GM21737 (cell line): ENCODE results near the gene NOP14.
"Not testable (repeated sequence)": the region's sequence is repeated elsewhere in the genome, so short reads cannot be mapped to it uniquely, and the experiment has no call there.

Experiments used
- ATAC-seq: cut with Tn5 transposase; IDR thresholded peaks from one replicate; pipeline ENCODE4 v1.9.1; 2021; ENCODE audit warnings: mild to moderate bottlenecking, moderate library complexity; ENCODE audit not compliant: unreplicated experiment

NOP14 gene

DNA sequence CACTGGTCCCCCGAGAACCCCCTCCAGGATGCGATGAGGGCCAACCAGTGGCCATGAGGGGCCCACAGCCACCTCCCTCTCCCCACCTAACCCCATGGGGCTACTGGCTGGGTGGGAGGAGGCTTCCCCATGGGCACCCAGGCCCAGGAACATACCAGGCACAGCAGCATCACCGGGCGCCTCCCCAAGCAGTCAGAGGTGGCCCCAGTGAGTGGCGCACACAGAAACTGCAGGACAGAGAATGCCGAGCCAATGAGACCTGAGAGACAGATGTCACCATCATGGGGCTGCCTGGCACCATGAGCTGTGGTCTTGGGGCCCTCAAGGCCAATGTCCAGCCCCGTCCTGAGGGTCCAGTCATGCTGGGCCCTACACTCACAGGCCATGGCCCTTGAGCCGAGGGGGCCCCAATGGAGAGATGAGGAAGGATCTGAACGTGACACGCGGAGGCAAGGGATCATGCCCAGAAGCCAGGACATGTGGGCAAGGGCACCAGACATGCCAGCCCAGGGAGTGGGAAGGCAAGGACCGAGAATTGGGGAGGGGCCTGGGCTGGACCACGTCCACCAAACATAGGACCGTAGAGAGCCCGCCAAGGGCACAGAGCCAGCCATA, 30.1 kb downstream of the NOP14 start:
- no peak for ATAC-seq

DNA sequence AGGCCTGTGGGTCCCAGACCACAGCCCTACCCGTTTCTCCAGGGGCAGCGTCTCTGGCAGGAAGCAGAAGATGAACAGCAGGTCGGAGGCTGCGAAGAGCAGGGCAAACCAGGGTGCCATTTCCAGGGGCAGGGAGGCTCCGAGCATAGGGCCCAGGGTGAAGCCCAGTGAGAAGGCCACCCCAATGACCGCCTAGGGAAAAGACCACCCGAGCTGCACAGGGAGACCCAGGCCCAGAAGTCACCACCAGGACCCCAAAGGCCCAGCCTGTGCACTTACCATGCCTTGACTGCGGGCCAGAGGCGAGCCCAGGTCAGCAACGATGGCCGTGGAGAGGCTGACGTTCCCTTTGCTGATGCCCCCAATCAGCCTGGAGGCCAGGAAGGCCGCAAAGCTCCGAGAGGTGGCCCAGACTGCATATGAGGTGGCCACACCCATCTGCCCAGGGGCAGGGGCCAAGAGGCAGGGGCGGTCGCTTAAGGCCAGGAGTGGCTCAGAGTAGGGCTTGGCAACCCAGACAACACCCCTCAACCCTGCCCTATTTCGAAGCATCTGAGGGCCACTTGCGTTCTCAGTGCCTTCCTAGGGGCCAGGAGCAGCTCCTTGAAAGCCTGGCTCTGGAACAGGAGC, 30.8 kb downstream of the NOP14 start:
- no peak for ATAC-seq

DNA sequence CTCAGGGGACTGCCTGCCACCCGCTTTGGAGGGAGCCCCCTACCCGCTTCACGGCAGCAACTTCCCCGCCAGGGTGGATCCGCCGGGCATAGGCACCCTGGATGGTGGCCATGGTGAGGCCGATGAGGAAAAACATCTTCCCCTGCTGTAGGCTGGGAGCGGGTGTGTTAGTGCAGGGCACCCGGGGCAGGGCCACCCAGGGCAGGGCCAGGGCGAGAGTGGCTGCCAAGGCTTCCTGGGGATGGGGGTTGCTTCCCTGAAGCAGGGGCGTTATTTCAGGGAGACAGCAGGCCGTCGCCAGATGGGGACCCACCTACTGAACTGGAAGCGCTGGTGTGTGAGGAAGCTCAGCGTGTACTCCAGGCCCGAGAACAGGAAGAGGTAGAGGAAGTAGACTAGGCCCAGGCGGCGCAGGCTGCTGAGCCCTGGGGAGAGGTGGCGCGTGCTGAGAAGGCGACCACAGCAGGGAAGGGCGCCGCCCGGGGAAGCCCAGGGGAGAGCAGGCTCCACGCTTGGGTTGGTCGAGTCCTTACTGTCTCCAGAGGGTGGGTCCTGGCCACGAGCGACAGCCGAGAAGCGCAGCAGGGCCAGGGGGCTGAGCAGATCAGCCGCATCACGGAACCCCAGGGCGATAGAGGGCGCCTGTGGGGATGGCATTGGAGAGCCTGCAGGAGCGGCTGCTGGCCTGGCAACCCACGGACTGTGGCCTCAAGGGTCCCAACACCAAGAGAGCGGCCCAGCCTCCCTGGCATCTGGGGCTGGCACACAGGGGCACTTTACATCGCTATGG, 31.5 kb downstream of the NOP14 start:
- peak; percentile 37 for ATAC-seq

DNA sequence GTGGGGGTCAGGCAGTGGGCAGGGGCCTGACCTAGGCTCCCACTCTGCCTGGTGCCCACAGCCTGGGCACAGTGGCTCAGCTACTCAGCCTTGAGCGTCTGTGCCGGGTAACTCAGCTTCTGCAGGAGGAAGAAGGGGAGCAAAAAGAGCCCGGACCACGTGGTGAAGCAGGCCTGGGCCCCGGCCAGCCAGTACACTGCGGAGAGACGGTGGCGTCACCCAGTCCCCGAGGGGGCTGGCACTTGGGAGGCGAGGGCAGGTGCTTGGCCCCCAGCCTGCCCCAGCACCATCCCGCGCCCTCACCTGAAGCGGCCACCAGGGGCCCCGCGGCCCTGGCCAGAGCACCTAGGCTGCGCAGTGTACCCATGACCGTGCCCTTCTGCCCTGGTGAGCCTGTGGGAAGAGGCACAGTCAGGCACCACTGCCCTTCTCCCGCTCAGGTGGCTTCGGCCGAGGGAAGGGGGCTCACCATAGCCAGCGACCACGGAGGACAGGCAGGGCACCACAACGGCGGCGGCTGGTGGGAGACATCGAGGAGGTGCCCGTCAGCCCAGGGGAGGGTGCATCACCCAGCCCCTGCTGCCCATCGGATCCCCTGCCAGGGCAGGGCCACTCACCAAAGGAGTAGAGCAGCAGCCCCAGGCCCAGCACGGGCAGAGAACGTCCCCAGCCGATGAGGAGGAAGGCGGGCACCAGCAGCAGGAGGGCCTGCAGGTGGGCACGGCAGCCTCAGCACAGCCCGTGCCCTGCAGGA, 32.3 kb downstream of the NOP14 start:
- no peak for ATAC-seq

DNA sequence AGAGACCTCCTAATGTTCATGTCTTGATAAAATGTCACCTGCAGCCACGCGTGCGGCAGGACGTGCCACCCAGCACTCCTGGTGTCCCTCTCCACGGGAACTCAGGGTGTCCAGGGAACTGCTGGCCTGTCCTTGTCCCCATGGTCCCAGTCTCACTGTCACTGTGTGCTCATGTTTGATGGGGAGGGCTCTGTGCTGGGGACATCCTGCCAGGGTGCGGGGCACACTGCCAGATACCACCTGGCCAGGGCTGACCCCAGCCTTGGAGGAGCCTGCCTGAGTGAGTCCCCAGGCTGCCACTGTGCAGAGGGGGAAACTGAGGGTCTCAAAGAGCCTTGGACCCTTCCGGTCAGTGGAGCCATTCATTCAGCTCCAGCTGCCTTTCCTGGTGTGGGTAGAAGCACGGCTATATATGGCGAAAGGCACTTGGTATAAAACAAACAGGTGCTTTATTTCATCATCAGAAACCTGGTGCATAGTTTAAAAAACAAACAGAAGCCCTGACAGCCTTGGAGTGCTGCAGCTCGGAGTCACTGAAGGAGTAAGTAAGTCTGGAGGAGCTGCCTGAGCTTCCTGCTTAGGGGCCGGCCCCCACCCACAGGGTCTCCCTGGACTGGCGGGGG, 33.0 kb downstream of the NOP14 start:
- no peak for ATAC-seq

DNA sequence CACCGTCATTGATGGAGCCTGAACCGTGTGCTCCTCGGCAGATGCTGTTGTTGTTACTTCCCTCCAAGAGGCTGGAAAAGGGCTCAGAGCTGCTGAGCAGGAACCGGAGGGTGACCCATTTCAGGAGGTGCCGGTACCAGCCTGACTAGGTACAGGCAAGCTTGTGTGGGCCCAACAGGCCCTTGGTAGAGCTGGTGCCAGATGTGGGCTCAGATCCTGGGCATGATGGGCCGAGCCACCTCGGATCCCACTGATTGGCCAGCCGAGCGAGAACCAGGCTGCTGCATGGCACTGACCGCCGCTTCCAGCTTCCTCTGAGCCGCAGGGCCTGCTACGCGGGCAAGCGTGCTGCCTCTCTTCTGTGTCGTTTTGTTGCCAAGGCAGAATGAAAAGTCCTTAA, 33.7 kb downstream of the NOP14 start:
- no peak for ATAC-seq

DNA sequence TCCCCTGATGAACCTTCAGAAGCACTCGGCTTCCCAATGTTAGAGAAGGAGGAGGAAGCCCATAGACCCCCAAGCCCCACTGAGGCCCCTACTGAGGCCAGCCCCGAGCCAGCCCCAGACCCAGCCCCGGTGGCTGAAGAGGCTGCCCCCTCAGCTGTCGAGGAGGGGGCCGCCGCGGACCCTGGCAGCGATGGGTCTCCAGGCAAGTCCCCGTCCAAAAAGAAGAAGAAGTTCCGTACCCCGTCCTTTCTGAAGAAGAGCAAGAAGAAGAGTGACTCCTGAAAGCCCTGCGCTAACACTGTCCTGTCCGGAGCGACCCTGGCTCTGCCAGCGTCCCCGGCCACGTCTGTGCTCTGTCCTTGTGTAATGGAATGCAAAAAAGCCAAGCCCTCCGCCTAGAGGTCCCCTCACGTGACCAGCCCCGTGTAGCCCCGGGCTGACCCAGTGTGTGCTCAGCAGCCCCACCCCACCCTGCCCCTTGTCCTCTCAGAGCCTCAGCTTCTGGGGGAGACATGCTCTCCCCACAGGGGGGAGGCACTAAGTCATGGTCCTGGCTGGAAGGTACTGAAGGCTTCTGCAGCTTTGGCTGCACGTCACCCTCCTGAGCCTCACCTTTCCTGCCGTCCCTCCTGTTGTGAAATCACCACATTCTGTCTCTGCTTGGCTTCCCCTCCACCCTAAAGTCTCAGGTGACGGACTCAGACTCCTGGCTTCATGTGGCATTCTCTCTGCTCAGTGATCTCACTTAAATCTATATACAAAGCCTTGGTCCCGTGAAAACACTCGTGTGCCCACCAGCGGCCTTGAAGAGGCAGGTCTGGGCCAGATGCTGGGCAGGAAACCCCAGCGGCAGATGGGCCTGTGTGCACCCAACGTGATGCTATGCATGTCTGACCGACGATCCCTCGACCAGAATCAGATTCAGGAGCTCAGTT, 34.7 kb downstream of the NOP14 start:
- ATAC-seq, result no peak

DNA sequence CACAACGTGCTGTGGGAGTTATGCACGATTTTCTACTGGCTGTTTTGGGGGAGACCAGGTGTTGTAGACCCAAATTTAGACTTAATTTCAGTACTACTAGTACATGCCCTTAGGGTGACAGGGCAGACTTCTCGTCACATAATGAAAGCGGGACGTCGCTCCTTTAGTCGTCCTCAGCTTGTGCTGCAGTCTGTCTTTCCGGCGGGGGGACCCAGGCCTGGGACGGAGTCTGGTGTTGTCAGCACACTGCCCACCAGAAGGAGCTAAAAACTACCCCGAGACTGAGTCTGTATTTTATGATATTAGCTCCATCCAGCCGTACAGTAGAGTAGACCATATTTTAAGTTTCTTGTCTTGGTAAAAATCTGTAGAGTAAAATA, 35.5 kb downstream of the NOP14 start:
- no peak for ATAC-seq

DNA sequence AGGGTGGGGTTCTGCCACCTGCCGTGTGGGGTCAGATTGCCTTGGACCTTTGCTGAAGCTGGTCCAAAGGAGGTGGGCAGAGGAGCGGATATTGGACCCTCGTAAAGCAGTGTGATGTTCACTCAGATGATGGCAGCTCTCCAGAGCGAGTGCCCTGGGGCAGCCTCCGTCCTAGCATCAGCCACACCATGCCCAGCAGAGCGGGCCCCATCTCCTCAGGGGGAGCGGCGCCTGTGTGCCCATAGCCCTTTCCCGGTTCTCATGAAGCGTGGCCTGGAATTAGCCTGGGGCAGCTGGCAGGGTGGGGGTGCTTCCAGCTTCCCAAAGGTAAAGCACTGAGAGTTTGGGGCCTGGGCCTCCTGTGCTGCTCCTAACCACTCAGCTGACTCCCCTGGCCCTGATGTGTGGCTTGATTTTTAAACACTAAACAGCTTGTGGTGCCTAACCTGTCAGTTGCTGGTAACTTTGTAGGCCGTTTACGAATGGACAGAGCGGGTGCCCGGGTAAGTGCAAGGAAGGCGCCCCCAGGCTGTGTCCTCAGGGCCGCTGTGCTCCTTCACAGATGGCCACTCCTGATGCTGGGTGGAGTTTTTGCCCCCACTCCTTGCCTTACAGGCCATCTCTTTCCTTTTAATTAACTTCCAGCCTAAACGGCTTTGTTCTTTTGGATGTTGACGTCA, 36.0 kb downstream of the NOP14 start:
- ATAC-seq, result no peak

DNA sequence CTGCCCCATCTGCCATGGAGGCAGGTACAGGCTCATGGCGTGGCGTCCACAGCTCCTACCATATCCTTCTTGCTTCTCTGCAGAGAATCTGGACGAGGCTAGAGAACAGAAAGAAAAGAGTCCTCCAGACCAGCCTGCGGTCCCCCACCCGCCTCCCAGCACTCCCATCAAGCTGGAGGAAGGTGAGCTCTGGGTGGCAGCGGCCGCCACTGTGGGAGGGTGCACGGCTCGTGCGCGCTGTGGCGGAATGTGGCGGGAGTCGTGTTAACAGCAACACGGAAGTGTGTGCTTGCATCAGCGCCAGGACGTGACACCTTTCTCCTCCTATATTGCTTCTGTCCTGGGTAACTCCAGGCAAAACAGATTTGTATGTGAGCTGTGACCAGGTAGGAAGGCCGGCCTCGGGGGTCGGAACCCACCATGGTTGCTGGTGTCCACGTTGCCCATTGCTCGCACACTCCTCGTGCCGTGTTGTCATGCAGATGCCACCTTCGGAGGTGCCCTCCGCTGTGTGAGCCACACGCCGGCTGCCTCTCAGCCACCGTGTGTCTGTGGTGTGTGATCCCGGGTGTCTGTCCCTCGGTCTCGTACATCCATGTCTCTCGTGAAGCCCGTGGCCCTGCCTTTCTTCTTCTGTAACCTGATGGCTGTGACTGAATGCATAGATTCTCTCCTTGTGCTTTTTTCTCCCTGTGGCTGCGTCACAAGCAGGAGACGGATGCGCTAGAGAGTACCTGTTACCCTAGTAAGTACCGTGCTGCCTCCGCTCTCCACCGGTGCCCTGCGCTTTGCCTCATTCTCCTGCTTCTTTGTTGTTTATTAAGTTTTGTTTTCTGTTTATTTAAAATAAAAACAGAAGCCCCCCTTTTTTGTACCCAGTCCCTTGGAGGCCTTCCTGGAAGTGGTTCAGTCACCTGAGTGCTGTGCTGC, 37.0 kb downstream of the NOP14 start:
- no peak for ATAC-seq

DNA sequence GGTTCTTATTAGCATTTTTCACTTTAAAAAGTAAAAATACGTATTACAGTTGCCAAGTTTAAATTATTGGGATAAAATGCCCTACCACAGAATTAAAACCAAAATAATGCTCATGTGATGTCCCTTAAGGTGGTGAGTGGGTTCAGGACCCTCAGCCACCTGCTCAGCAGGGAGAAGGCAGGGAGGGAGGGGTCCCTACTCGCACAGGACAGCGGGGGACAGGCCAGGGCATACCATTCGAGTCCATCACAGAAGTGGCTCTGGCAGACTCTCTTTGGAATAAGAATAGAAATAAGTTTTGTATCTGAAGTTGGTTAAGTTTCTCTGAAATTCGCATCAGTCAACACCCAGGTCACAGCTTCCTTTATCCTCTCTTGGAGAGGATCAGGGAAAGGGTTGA, 37.7 kb downstream of the NOP14 start:
- ATAC-seq, result no peak

DNA sequence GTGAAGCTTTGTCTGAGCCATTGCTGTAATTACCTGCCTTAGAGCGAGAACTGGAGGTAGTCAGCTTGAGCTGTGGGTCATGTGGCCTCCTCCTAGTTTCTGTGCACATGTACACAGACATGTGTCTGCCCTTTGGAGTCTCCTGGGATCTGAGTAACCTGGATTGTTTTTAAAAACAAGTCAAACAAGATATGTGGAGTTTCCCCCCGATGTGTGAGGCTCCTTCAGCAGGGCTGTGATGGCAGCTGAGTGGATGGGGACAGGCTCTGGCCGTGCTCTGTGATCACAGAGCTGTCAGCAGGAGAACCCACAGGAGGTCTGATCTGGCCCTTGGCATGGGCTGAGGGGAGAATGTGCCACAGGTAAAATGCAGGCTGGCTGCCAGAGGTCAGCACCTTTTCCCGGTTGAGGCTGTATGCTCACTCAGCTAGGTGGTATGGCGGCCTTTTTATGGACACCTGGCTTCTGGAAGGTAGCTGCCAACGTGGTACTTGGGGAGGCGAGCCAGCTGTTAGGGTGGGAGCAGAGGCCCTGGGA, 38.4 kb downstream of the NOP14 start:
- no peak for ATAC-seq

DNA sequence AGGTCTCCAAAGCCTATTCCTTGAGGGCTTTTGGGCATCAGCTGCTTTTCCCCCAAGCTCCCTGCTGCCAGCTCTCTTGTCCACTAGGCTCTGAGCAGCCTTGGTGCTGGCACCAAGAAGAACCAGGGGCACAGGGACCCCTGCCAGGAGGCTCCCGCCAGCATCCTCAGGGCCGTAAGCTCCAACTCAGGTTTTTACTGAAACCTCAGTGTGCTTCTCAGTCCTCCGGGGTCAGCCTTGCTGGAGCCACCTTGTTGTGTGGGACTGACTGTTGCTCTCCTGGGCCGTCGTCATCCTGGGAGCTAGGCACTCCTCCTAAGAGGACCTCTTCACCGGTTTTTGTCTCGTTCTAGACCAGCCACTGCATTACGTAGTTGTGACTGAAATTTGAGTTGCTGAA, 38.9 kb downstream of the NOP14 start:
- ATAC-seq, result no peak

DNA sequence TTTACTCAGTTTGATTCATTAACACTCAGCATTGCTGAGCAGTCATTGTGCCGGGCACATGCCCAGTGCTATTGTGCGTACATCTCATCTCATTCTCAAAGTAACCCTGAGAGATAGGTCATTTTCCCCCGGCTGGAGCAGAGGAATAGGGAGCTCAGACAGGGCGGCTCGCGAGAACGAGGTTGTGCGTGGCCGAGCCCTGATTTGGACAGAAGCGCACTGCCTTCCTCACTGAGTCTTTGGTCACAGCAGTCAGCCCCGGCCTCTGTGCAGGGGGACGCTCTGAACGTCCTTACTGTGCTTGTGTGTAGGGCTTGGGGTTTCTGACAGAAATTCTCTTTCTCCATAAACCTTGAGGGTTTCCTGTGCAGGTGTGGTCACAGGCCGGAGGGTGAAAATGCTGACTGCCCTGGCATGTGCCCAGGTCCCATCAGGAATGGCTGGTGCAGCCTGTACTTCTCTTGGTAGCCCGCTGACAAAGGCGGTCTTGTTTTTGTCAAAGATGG, 39.5 kb downstream of the NOP14 start:
- ATAC-seq, result no peak

DNA sequence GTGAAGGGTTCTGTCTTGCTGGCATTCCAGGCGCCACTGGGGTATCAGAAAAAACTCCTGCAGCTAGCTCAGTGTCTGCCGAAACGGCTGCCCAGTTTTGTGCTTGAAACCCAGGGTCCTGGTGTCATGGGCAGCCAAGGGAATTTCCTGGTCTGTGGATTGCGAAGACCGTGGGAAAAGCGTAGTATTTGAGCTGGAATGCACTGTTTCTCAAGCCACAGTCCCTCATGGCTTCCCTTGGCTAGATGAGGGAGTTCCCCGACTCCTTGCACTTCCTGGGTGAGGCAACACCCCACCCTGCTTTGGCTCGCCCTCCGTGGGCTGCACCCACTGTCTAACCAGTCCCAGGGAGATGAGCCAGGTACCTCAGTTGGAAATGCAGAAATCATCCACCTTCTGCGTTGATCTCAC, 40.1 kb downstream of the NOP14 start:
- no peak for ATAC-seq

DNA sequence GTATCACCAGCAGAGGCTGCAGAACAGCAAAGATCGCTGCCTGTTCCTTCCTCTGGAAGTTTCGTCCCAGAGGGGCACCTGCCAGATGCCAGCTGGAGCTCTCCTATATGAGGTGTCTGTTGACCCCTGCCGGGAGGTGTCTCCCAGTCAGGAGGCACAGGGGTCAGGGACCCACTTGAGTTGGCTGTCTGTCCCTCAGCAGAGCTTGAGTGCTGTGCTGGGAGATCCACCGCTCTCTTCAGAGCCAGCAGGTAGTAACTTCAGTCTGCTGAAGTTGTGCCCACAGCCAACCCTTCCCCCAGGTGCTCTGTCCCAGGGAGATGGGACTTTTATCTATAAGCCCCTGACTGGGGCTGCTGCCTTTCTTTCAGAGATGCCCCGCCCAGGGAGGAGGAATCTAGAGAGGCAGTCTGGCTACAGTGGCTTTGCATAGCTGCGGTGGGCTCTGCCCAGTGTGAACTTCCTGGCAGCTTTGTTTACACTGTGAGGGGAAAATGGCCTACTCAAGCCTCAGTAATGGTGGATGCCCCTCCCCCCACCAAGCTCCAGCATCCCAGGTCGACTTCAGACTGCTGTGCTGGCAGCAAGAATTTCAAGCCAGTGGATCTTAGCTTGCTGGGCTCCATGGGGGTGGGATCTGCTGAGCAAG, 40.6 kb downstream of the NOP14 start:
- ATAC-seq, result not testable (repeated sequence)

DNA sequence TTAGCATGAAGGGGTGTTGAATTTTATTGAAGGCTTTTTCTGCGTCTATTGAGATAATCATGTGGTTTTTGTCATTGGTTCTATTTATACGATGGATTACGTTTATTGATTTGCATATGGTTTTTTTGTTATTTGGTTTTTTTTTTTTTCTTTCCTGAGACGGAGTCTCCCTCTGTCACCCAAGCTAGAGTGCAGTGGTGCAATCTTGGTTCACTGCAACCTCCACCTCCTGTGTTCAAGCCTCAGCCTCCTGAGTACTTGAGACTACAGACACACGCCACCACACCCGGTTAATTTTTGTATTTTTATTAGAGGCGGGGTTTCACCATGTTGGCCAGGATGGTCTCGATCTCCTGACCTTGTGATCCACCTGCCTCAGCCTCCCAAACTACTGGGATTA, 44.5 kb downstream of the NOP14 start:
- ATAC-seq, result not testable (repeated sequence)
